A673 (cell line): ENCODE data around the gene BTBD9. TPM values are rescaled to one million over a fixed set of nuclear protein-coding genes. Genes with fewer than 3 reads are reported as not detected.

Experiments
- BruUV-seq: library from RNA; stranded (reverse); fragments of 400-500 nt; replicated peaks from 2 replicates; lab custom pipeline; 2021; lab: Mats Ljungman, UMichigan
- CTCF ChIA-PET: fragments of 300-600 bp; sonication (Branson Sonifier 250); formaldehyde crosslinking; loops from one replicate; lab custom pipeline; 2022; ENCODE audit warnings: antibody characterized with exemption; lab: Charles Lee
- POLR2A ChIA-PET: fragments of 300-600 bp; sonication (Branson Sonifier 250); formaldehyde crosslinking; loops from one replicate; lab custom pipeline; 2022; ENCODE audit warnings: antibody characterized with exemption; ENCODE audit not compliant: low non-redundant PET; lab: Charles Lee
- DNase-seq: peaks from one replicate; pipeline ENCODE4 v3.0.0-alpha.2; 2015; ENCODE audit warnings: low spot score
- H3K27ac ChIP-seq: fragments of 200-600 bp; sonication (generic); 2 replicates; pipeline ENCODE4 v1.5.1; 2016; ENCODE audit warnings: mixed run types, low read depth, mild to moderate bottlenecking, mixed read lengths, antibody characterized with exemption, low read length; ENCODE audit not compliant: poor library complexity, severe bottlenecking
- H3K27me3 ChIP-seq: fragments of 200-600 bp; sonication (generic); replicated peaks from 2 replicates; pipeline ENCODE4 v1.6.1; 2017; ENCODE audit warnings: mixed run types, low read depth, mild to moderate bottlenecking, mixed read lengths, antibody characterized with exemption, low read length; ENCODE audit not compliant: insufficient read depth, poor library complexity
- H3K36me3 ChIP-seq: fragments of 200-600 bp; sonication (generic); 2 replicates; pipeline ENCODE4 v1.6.1; 2016; ENCODE audit warnings: mixed run types, mild to moderate bottlenecking, mixed read lengths, antibody characterized with exemption, low read length; ENCODE audit not compliant: insufficient read depth, poor library complexity, severe bottlenecking
- H3K4me1 ChIP-seq: fragments of 200-600 bp; sonication (generic); 2 replicates; pipeline ENCODE4 v1.6.1; 2017; ENCODE audit warnings: mixed run types, mild to moderate bottlenecking, mixed read lengths, antibody characterized with exemption, low read length; ENCODE audit not compliant: insufficient read depth, poor library complexity, severe bottlenecking
- H3K4me3 ChIP-seq: fragments of 200-600 bp; sonication (generic); 2 replicates; pipeline ENCODE4 v1.5.1; 2016; ENCODE audit warnings: low read depth, mixed run types, mild to moderate bottlenecking, mixed read lengths, low read length; ENCODE audit not compliant: poor library complexity, severe bottlenecking
- H3K9me3 ChIP-seq: fragments of 200-600 bp; sonication (generic); 2 replicates; pipeline ENCODE4 v1.6.1; 2016; ENCODE audit warnings: mixed run types, low read depth, mild to moderate bottlenecking, mixed read lengths, antibody characterized with exemption, low read length; ENCODE audit not compliant: poor library complexity, severe bottlenecking
- CTCF ChIP-seq: fragments of 300-800, 200-600 bp; sonication (generic); conservative IDR thresholded peaks from 2 replicates; pipeline ENCODE4 v1.5.1; 2017; ENCODE audit warnings: low read depth, mild to moderate bottlenecking, antibody characterized with exemption, low read length, moderate library complexity, mixed read lengths
- EZH2 ChIP-seq: fragments of 200-600 bp; sonication (generic); IDR thresholded peaks from 2 replicates; pipeline ENCODE4 v1.6.1; 2017; ENCODE audit warnings: borderline replicate concordance, low read depth, mild to moderate bottlenecking, mixed read lengths, antibody characterized with exemption, low read length; ENCODE audit not compliant: poor library complexity, severe bottlenecking
- intact Hi-C: fragments of 100-400 bp; cut with micrococcal nuclease; formaldehyde crosslinking; loops from one replicate; pipeline ENCODE4 v1.10.0; 2022; ENCODE audit not compliant: unreplicated experiment
- total RNA-seq: library from RNA; stranded (reverse); gene quantifications from 2 replicates; pipeline ENCODE4 v1.2.3, GENCODE V29; 2021

BTBD9 gene
- total RNA-seq, 1 experiment from 2014 or later, result 8.0 TPM

- TF ChIP-seq CTCF (no peak), EZH2 (no peak)
These were observed 471.6 kb downstream of the BTBD9 start for GRCh38 chr6:38168126-38168525.

GRCh38 chr6:38167598-38167997 is 472.1 kb downstream of the BTBD9 start:
- Histone ChIP-seq H3K4me3 (no peak overlapping the region), H3K4me1 (no peaks in the 10 kb centered on the region), H3K36me3 (no peaks in the 10 kb centered on the region), H3K9me3 (no peaks in the 10 kb centered on the region), H3K27ac (no peak overlapping the region), H3K27me3 (no peaks in the 10 kb centered on the region)
- DNase-seq, result no peak
- no TSS peak for BruUV-seq
- CTCF ChIA-PET, result no interaction called here
- intact Hi-C loops, result no loop called here
- no peak for TF ChIP-seq EZH2
- no peak for TF ChIP-seq CTCF
- POLR2A ChIA-PET, result no interaction called here

More at GRCh38 chr6:38168126-38168525, 471.6 kb downstream of the BTBD9 start:
- intact Hi-C loops, result no loop called here
- no peak overlapping the region for H3K27ac ChIP-seq
- H3K36me3 ChIP-seq, result no peaks in the 10 kb centered on the region
- H3K9me3 ChIP-seq, result no peaks in the 10 kb centered on the region
- ChIA-PET POLR2A (no interaction called here), CTCF (no interaction called here)
- no peak overlapping the region for H3K4me3 ChIP-seq
- no peak for DNase-seq
- no peaks in the 10 kb centered on the region for H3K4me1 ChIP-seq
- no peaks in the 10 kb centered on the region for H3K27me3 ChIP-seq
- BruUV-seq, result no TSS peak

GRCh38 chr6:38166411-38167240 is 473.1 kb downstream of the BTBD9 start:
- no peak for DNase-seq
- no peaks in the 10 kb centered on the region for H3K27me3 ChIP-seq
- TF ChIP-seq CTCF (no peak), EZH2 (no peak)
- no TSS peak for BruUV-seq
- H3K27ac ChIP-seq, result no peak overlapping the region
- POLR2A ChIA-PET, result no interaction called here
- no peaks in the 10 kb centered on the region for H3K9me3 ChIP-seq
- H3K36me3 ChIP-seq, result no peaks in the 10 kb centered on the region
- intact Hi-C loops, result no loop called here
- H3K4me3 ChIP-seq, result no peak overlapping the region
- CTCF ChIA-PET, result no interaction called here
- no peaks in the 10 kb centered on the region for H3K4me1 ChIP-seq
